H1 (cell line): ENCODE data around the gene CDC42EP4. TPM values are rescaled to one million over a fixed set of nuclear protein-coding genes. Genes with fewer than 3 reads are reported as not detected.

Source experiments
- CTCF ChIA-PET: fragments of 300-600 bp; sonication (Branson Sonifier 250); formaldehyde crosslinking; loops from one replicate; lab custom pipeline; 2021; ENCODE audit not compliant: partially characterized antibody; lab: Charles Lee
- POLR2A ChIA-PET: fragments of 300-600 bp; sonication (Branson Sonifier 250); formaldehyde crosslinking; loops from one replicate; lab custom pipeline; 2021; ENCODE audit warnings: inconsistent platforms; ENCODE audit not compliant: partially characterized antibody; lab: Charles Lee
- DNase-seq, 2 experiments: peaks; one replicate each; pipeline versions ENCODE4 v3.0.0 to v3.0.0-alpha.2; 2010 to 2022; ENCODE audit warnings: low spot score in 2 of 2, low read depth in 1 of 2, mixed read lengths in 1 of 2
- FAIRE-seq: peaks from 2 replicates; lab custom pipeline; 2011; peaks lifted over from hg19 to GRCh38; lab: Jason Lieb, UNC
- H2AFZ ChIP-seq: 2 replicates; pipeline ENCODE4 v1.8.1; 2012; ENCODE audit warnings: low read length, inconsistent platforms
- H2AK5ac ChIP-seq: 2 replicates; pipeline ENCODE4 v1.6.1; 2013; ENCODE audit warnings: low read depth, low read length
- H2BK120ac ChIP-seq: replicated peaks from 2 replicates; pipeline ENCODE3; 2013; ENCODE audit warnings: low read depth, low read length, inconsistent platforms
- H2BK12ac ChIP-seq: 2 replicates; pipeline ENCODE4 v1.6.1; 2013; ENCODE audit warnings: low read depth, low read length
- H2BK15ac ChIP-seq: 2 replicates; pipeline ENCODE4 v1.6.1; 2013; ENCODE audit warnings: low read length
- H2BK20ac ChIP-seq: 2 replicates; pipeline ENCODE4 v1.6.1; 2013; ENCODE audit warnings: low read length
- H2BK5ac ChIP-seq: 2 replicates; pipeline ENCODE4 v1.6.1; 2013; ENCODE audit warnings: low read depth, low read length
- H3K14ac ChIP-seq: 2 replicates; pipeline ENCODE4 v1.6.1; 2013; ENCODE audit warnings: inconsistent platforms; ENCODE audit not compliant: insufficient read length
- H3K18ac ChIP-seq: 2 replicates; pipeline ENCODE4 v1.6.1; 2013; ENCODE audit warnings: low read length; ENCODE audit errors: extremely low read depth
- H3K23ac ChIP-seq: 2 replicates; pipeline ENCODE4 v1.6.1; 2013; ENCODE audit warnings: inconsistent platforms; ENCODE audit not compliant: insufficient read length
- H3K23me2 ChIP-seq: 2 replicates; pipeline ENCODE4 v1.6.1; 2013; ENCODE audit warnings: low read depth, low read length
- H3K27ac ChIP-seq: 2 replicates; pipeline ENCODE4 v1.6.1; 2011; ENCODE audit warnings: low read depth, low read length, inconsistent platforms
- H3K27me3 ChIP-seq, 4 experiments: replicated peaks in 1 of 4; 1 replicate in 1 of 4; 2 replicates in 3 of 4; pipeline versions ENCODE4 v1.6.1 to v1.8.1; 2011 to 2013; ENCODE audit warnings: low read length in 3 of 4, mild to moderate bottlenecking in 3 of 4, inconsistent platforms in 2 of 4, mixed read lengths in 2 of 4, moderate library complexity in 1 of 4; ENCODE audit not compliant: control insufficient read depth in 3 of 4, insufficient read depth in 3 of 4; ENCODE audit errors: extremely low read depth in 1 of 4
- H3K36me3 ChIP-seq, 4 experiments: 2 replicates each; pipeline versions ENCODE4 v1.6.1 to v1.8.1; 2011 to 2013; ENCODE audit warnings: mild to moderate bottlenecking in 4 of 4, low read length in 3 of 4, moderate library complexity in 2 of 4, control low read depth in 1 of 4, inconsistent platforms in 1 of 4; ENCODE audit not compliant: insufficient read depth in 4 of 4, control insufficient read depth in 2 of 4
- H3K4ac ChIP-seq: replicated peaks from 2 replicates; pipeline ENCODE3; 2013; ENCODE audit warnings: low read length, low read depth, mixed read lengths, inconsistent platforms; ENCODE audit not compliant: insufficient read length
- H3K4me1 ChIP-seq, 4 experiments: replicated peaks in 1 of 4; 1 replicate in 1 of 4; 2 replicates in 3 of 4; pipeline versions ENCODE4 v1.6.1 to v1.8.1; 2011 to 2013; ENCODE audit warnings: low read length in 3 of 4, inconsistent platforms in 2 of 4, mixed read lengths in 1 of 4; ENCODE audit not compliant: insufficient read depth in 4 of 4, control insufficient read depth in 3 of 4
- H3K4me2 ChIP-seq, 2 experiments: 2 replicates each; pipeline versions ENCODE4 v1.6.1 to v1.8.1; 2011 to 2013; ENCODE audit warnings: low read depth in 2 of 2, low read length in 2 of 2, control low read depth in 1 of 2, inconsistent platforms in 1 of 2, mild to moderate bottlenecking in 1 of 2; ENCODE audit not compliant: insufficient read depth in 1 of 2
- H3K4me3 ChIP-seq, 4 experiments: fragments of 200-600, 300-600 bp in 1 of 4; sonication (generic), shearing (Covaris generic), sonication (Bioruptor Twin) in 1 of 4; 2 replicates each; pipeline versions ENCODE4 v1.5.1 to v1.8.1; 2011 to 2016; ENCODE audit warnings: low read length in 4 of 4, low read depth in 3 of 4, control low read depth in 2 of 4, inconsistent platforms in 2 of 4, mild to moderate bottlenecking in 2 of 4, mixed read lengths in 1 of 4, moderate library complexity in 1 of 4; ENCODE audit not compliant: insufficient read depth in 2 of 4; ENCODE audit errors: extremely low read depth in 1 of 4
- H3K56ac ChIP-seq: replicated peaks from 2 replicates; pipeline ENCODE3; 2013; ENCODE audit warnings: low read depth, mild to moderate bottlenecking, mixed read lengths, low read length, inconsistent platforms; ENCODE audit not compliant: insufficient read length
- H3K79me1 ChIP-seq: 2 replicates; pipeline ENCODE4 v1.6.1; 2013; ENCODE audit warnings: low read depth, low read length, control low read depth
- H3K79me2 ChIP-seq, 2 experiments: 2 replicates each; pipeline versions ENCODE4 v1.6.1 to v1.8.1; 2012 to 2013; ENCODE audit warnings: low read length in 2 of 2, mild to moderate bottlenecking in 2 of 2, inconsistent platforms in 1 of 2; ENCODE audit not compliant: insufficient read depth in 2 of 2, control insufficient read depth in 1 of 2
- H3K9ac ChIP-seq, 4 experiments: replicated peaks in 1 of 4; 1 replicate in 1 of 4; 2 replicates in 3 of 4; pipeline versions ENCODE4 v1.6.1 to v1.8.1; 2011 to 2013; ENCODE audit warnings: low read depth in 3 of 4, low read length in 3 of 4, control low read depth in 2 of 4, mild to moderate bottlenecking in 2 of 4, moderate library complexity in 2 of 4, inconsistent platforms in 1 of 4; ENCODE audit errors: extremely low read depth in 1 of 4
- H3K9me3 ChIP-seq, 2 experiments: 2 replicates each; pipeline versions ENCODE4 v1.6.1 to v1.8.1; 2012 to 2013; ENCODE audit warnings: mild to moderate bottlenecking in 2 of 2, moderate library complexity in 2 of 2, control low read depth in 1 of 2, inconsistent platforms in 1 of 2, low read depth in 1 of 2, low read length in 1 of 2, mixed read lengths in 1 of 2; ENCODE audit not compliant: insufficient read depth in 2 of 2
- H4K20me1 ChIP-seq, 2 experiments: replicated peaks in 1 of 2; 2 replicates each; pipeline versions ENCODE3 to v1.8.1; 2011 to 2013; ENCODE audit warnings: inconsistent platforms in 2 of 2, low read length in 2 of 2, mild to moderate bottlenecking in 1 of 2; ENCODE audit not compliant: insufficient read depth in 2 of 2, control insufficient read depth in 1 of 2
- H4K5ac ChIP-seq: 2 replicates; pipeline ENCODE4 v1.6.1; 2013; ENCODE audit warnings: low read length, low read depth, mixed read lengths, inconsistent platforms; ENCODE audit not compliant: insufficient read length
- H4K8ac ChIP-seq: 2 replicates; pipeline ENCODE4 v1.8.0; 2013; ENCODE audit warnings: mild to moderate bottlenecking, moderate library complexity, low read length, inconsistent platforms; ENCODE audit not compliant: insufficient read depth; ENCODE audit errors: extremely low read depth
- H4K91ac ChIP-seq: replicated peaks from 2 replicates; pipeline ENCODE3; 2013; ENCODE audit warnings: low read length, mixed read lengths, inconsistent platforms; ENCODE audit not compliant: insufficient read length
- ATF2 ChIP-seq: IDR thresholded peaks from 2 replicates; pipeline ENCODE4 v1.6.1; 2012; ENCODE audit warnings: low read length, inconsistent platforms
- CBX5 ChIP-seq: fragments of 300-800, 300-1000 bp; sonication (generic); IDR thresholded peaks from 2 replicates; pipeline ENCODE4 v1.7.1; 2016; ENCODE audit warnings: antibody characterized with exemption, low read length, low read depth
- CTCF ChIP-seq, 3 experiments: IDR thresholded peaks; 1 replicate in 2 of 3; 2 replicates in 1 of 3; pipeline versions ENCODE4 v1.5.1 to v1.6.1; 2011; ENCODE audit warnings: low read length in 3 of 3, mild to moderate bottlenecking in 3 of 3, inconsistent platforms in 2 of 3, low read depth in 1 of 3, moderate library complexity in 1 of 3; ENCODE audit not compliant: insufficient read depth in 1 of 3; ENCODE audit errors: control extremely low read depth in 1 of 3
- RAD21 ChIP-seq, 2 experiments: IDR thresholded peaks in 1 of 2; conservative IDR thresholded peaks in 1 of 2; 2 replicates each; pipeline ENCODE4 v1.6.1; 2011; ENCODE audit warnings: low read depth in 2 of 2, low read length in 2 of 2, improper control_type of control experiment in 1 of 2, inconsistent platforms in 1 of 2, mild to moderate bottlenecking in 1 of 2, moderate library complexity in 1 of 2
- WGBS, 2 experiments: shearing (Covaris generic) in 1 of 2; methylation state at CpG; one replicate each; pipeline versions ENCODE4 v1.1.6 to v1.1.7; 2013 to 2015; ENCODE audit warnings: low lambda C conversion rate in 2 of 2, mixed read lengths in 2 of 2, inconsistent platforms in 1 of 2, low coverage in 1 of 2, missing lambda C conversion rate in 1 of 2; ENCODE audit not compliant: insufficient replicate concordance in 2 of 2, insufficient coverage in 1 of 2, insufficient read length in 1 of 2; ENCODE audit errors: extremely low coverage in 1 of 2, missing lambda C conversion rate in 1 of 2; 5-methylcytosine and 5-hydroxymethylcytosine counted together
- polyA plus RNA-seq, 7 experiments: library from polyadenylated mRNA; depleted of rRNA in 3 of 7; stranded (reverse) in 5 of 7; unstranded in 2 of 7; fragments of >200 nt in 5 of 7; fragments of 200-250 nt in 2 of 7; gene quantifications; 1 replicate in 5 of 7; 2 replicates in 1 of 7; 4 replicates in 1 of 7; pipeline versions ENCODE4 v1.2.1 to v1.2.3, GENCODE V29; 2011 to 2013; ENCODE audit warnings: missing spikeins in 2 of 7, mixed read lengths in 2 of 7
- total RNA-seq: library from RNA; stranded (reverse); fragmentation: NEBNext Ultra II Directional; extraction: Animal tissue kit (Norgen Biotek cat#: 25700); gene quantifications from 2 replicates; pipeline ENCODE4 v1.2.1, GENCODE V29; 2021

The CDC42EP4 gene
- total and polyA plus RNA-seq, 2 of the 8 experiments (the other 6 are each of a cell fraction or from before 2014, with no cell fraction given), result 8.8 to 12.6 TPM

- H3K27me3 ChIP-seq, result no peaks in the 10 kb centered on the region
- no peaks in the 10 kb centered on the region for H3K4me1 ChIP-seq
- no peaks in the 10 kb centered on the region for H4K20me1 ChIP-seq
- H2AK5ac ChIP-seq, result no peak overlapping the region
- FAIRE-seq, result peak; percentile 48
- H2BK5ac ChIP-seq, result no peak overlapping the region
- ChIA-PET CTCF (interaction anchor here (0.8 to 19.7 kb wide), 7 partner anchors 7 to 521 kb away, joined by 3 to 439 read pairs (median 12); a partner anchor contains a TSS), POLR2A (interaction anchor here (0.9 to 1.1 kb wide), 2 partner anchors 15 to 16 kb away, joined by 3 read pairs; no protein-coding TSS in a partner anchor)
- no peak overlapping the region for H3K56ac ChIP-seq
- WGBS, 2 experiments, result 89% methylated on average over 2 of the region's 2 CpGs; no CpG with 5 or more reads in 1 of the 2 experiments
- no peak overlapping the region for H4K8ac ChIP-seq
- no peak overlapping the region for H3K23ac ChIP-seq
- no peak for DNase-seq
- no peak overlapping the region for H2BK20ac ChIP-seq
- H4K5ac ChIP-seq, result no peak overlapping the region
- H3K79me1 ChIP-seq, result no peaks in the 10 kb centered on the region
- H2AFZ ChIP-seq, result no peak overlapping the region
- H3K9me3 ChIP-seq, result no peaks in the 10 kb centered on the region
- no peak overlapping the region for H2BK12ac ChIP-seq
- H3K36me3 ChIP-seq, result peaks cover 2 to 20% (median 12%) of the 10 kb centered on the region in 4 experiments; a peak in 7 of 8 replicates
- no peak overlapping the region for H3K14ac ChIP-seq
- TF ChIP-seq ATF2, result no peak
- TF ChIP-seq CBX5, result no peak
- peak in 1 of 2 experiments; percentile 7; a peak in 1 of 4 replicates for TF ChIP-seq RAD21 (IDR thresholded peaks at IDR 0.05 in 1 of 2, conservative IDR thresholded peaks at IDR 0.05 in 1 of 2; ENCODE audit: low read depth in 2 of 2, low read length in 2 of 2)
- peak in 1 of 3 experiments; percentile 3; a peak in 1 of 4 replicates for TF ChIP-seq CTCF (IDR thresholded peaks at IDR 0.05; ENCODE audit: control extremely low read depth in 1 of 3, insufficient read depth in 1 of 3, low read depth in 1 of 3, low read length in 3 of 3)
- no peak overlapping the region for H3K18ac ChIP-seq
- H3K23me2 ChIP-seq, result no peaks in the 10 kb centered on the region
- no peak overlapping the region for H4K91ac ChIP-seq
- no peak overlapping the region for H3K4me2 ChIP-seq
- H3K9ac ChIP-seq, result no peak overlapping the region
- H2BK120ac ChIP-seq, result no peak overlapping the region
- H2BK15ac ChIP-seq, result no peak overlapping the region
- no peak overlapping the region for H3K4me3 ChIP-seq
- no peaks in the 10 kb centered on the region for H3K79me2 ChIP-seq
- H3K27ac ChIP-seq, result no peak overlapping the region
- no peak overlapping the region for H3K4ac ChIP-seq
Measured at GRCh38 chr17:73247726-73248125, 64.1 kb downstream of the CDC42EP4 start.
